Measurements from ENCODE around the gene LEPR.

- TF ChIP-seq, protein P1, sequence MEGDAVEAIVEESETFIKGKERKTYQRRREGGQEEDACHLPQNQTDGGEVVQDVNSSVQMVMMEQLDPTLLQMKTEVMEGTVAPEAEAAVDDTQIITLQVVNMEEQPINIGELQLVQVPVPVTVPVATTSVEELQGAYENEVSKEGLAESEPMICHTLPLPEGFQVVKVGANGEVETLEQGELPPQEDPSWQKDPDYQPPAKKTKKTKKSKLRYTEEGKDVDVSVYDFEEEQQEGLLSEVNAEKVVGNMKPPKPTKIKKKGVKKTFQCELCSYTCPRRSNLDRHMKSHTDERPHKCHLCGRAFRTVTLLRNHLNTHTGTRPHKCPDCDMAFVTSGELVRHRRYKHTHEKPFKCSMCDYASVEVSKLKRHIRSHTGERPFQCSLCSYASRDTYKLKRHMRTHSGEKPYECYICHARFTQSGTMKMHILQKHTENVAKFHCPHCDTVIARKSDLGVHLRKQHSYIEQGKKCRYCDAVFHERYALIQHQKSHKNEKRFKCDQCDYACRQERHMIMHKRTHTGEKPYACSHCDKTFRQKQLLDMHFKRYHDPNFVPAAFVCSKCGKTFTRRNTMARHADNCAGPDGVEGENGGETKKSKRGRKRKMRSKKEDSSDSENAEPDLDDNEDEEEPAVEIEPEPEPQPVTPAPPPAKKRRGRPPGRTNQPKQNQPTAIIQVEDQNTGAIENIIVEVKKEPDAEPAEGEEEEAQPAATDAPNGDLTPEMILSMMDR (IDR thresholded peaks at IDR 0.05), result no peak
- no peak for TF ChIP-seq POLR2A (IDR thresholded peaks at IDR 0.05)
These were observed 11.2 kb upstream of the LEPR start for GRCh38 chr1:65409314-65409713.

Data from tibial nerve (tissue), 3 donors.